Measurements from ENCODE around the gene HBG2.

HBG2 gene

GRCh38 chr11:5246772-5247471 lies 7.7 kb downstream of the HBG2 start:
- H3K79me1 ChIP-seq (ENCODE audit: low read depth, low read length) = no peaks in the 10 kb centered on the region

GRCh38 chr11:5245155-5245554 lies 9.4 kb downstream of the HBG2 start:
- H3K18ac ChIP-seq (ENCODE audit: low read length) = no peak overlapping the region
- H4K8ac ChIP-seq (ENCODE audit: low read depth, low read length) = no peak overlapping the region
- no peak overlapping the region for H3K4me2 ChIP-seq (ENCODE audit: insufficient read depth, low read length, poor library complexity, severe bottlenecking)
- no peak for DNase-seq (ENCODE audit: low spot score)
- no peaks in the 10 kb centered on the region for H3K27me3 ChIP-seq (ENCODE audit: control insufficient read depth in 3 of 3, insufficient read depth in 3 of 3, low read depth in 1 of 3, low read length in 3 of 3)
- H2AFZ ChIP-seq (ENCODE audit: low read length) = no peak overlapping the region
- H2BK12ac ChIP-seq (ENCODE audit: low read length) = no peak overlapping the region
- no peak overlapping the region for H4K91ac ChIP-seq (ENCODE audit: low read depth, low read length, poor library complexity)
- H3K4ac ChIP-seq (ENCODE audit: low read length) = no peak overlapping the region
- H3K9ac ChIP-seq (ENCODE audit: low read depth, low read length, poor library complexity) = no peak overlapping the region
- H3K27ac ChIP-seq (replicated peaks; ENCODE audit: low read length) = no peak overlapping the region
- no peak overlapping the region for H2AK5ac ChIP-seq (ENCODE audit: low read depth, low read length)
- no peak overlapping the region for H3K23ac ChIP-seq (ENCODE audit: low read depth, low read length, poor library complexity)
- no peaks in the 10 kb centered on the region for H3K36me3 ChIP-seq (replicated peaks in 1 of 2; ENCODE audit: control insufficient read depth in 2 of 2, insufficient read depth in 2 of 2, low read length in 2 of 2)
- no peak overlapping the region for H2BK5ac ChIP-seq (ENCODE audit: low read length)
- H3K9me3 ChIP-seq (replicated peaks in 1 of 2; ENCODE audit: control insufficient read depth in 2 of 2, insufficient read depth in 1 of 2, low read depth in 1 of 2, low read length in 2 of 2) = no peaks in the 10 kb centered on the region
- H2BK120ac ChIP-seq (ENCODE audit: low read depth, low read length) = no peak overlapping the region
- no peaks in the 10 kb centered on the region for H3K4me1 ChIP-seq (ENCODE audit: control insufficient read depth in 2 of 2, insufficient read depth in 1 of 2, low read depth in 1 of 2, low read length in 2 of 2)
- H3K4me3 ChIP-seq (ENCODE audit: low read length in 2 of 2) = no peak overlapping the region
- H2BK15ac ChIP-seq (ENCODE audit: low read length) = no peak overlapping the region
- no peak overlapping the region for H3K14ac ChIP-seq (ENCODE audit: low read length)
- H3K79me1 ChIP-seq (ENCODE audit: low read depth, low read length) = no peaks in the 10 kb centered on the region
- WGBS, 2 donors (ENCODE audit: extremely low coverage in 2 of 2, insufficient read length in 2 of 2, insufficient replicate concordance in 1 of 2) = no CpG with 5 or more reads among the region's 2 CpGs

More at GRCh38 chr11:5246772-5247471, 7.7 kb downstream of the HBG2 start:
- Histone ChIP-seq H3K14ac (ENCODE audit: low read length) (no peak overlapping the region), H3K4me2 (ENCODE audit: insufficient read depth, low read length, poor library complexity, severe bottlenecking) (no peak overlapping the region), H2BK15ac (ENCODE audit: low read length) (no peak overlapping the region), H2AK5ac (ENCODE audit: low read depth, low read length) (no peak overlapping the region), H3K9me3 (replicated peaks in 1 of 2; ENCODE audit: control insufficient read depth in 2 of 2, insufficient read depth in 1 of 2, low read depth in 1 of 2, low read length in 2 of 2) (no peaks in the 10 kb centered on the region), H3K27me3 (ENCODE audit: control insufficient read depth in 3 of 3, insufficient read depth in 3 of 3, low read depth in 1 of 3, low read length in 3 of 3) (no peaks in the 10 kb centered on the region), H3K27ac (replicated peaks; ENCODE audit: low read length) (no peak overlapping the region), H3K4me1 (ENCODE audit: control insufficient read depth in 2 of 2, insufficient read depth in 1 of 2, low read depth in 1 of 2, low read length in 2 of 2) (no peaks in the 10 kb centered on the region), H3K36me3 (replicated peaks in 1 of 2; ENCODE audit: control insufficient read depth in 2 of 2, insufficient read depth in 2 of 2, low read length in 2 of 2) (no peaks in the 10 kb centered on the region), H3K23ac (ENCODE audit: low read depth, low read length, poor library complexity) (no peak overlapping the region), H3K18ac (ENCODE audit: low read length) (no peak overlapping the region), H3K4ac (ENCODE audit: low read length) (no peak overlapping the region), H3K9ac (ENCODE audit: low read depth, low read length, poor library complexity) (no peak overlapping the region), H2BK5ac (ENCODE audit: low read length) (no peak overlapping the region), H4K91ac (ENCODE audit: low read depth, low read length, poor library complexity) (no peak overlapping the region), H4K8ac (ENCODE audit: low read depth, low read length) (no peak overlapping the region), H2BK120ac (ENCODE audit: low read depth, low read length) (no peak overlapping the region), H2AFZ (ENCODE audit: low read length) (no peak overlapping the region), H2BK12ac (ENCODE audit: low read length) (no peak overlapping the region), H3K4me3 (ENCODE audit: low read length in 2 of 2) (no peak overlapping the region)
- WGBS, 2 donors (ENCODE audit: extremely low coverage in 2 of 2, insufficient read length in 2 of 2, insufficient replicate concordance in 1 of 2) = no CpG with 5 or more reads among the region's 6 CpGs
- no peak for DNase-seq (ENCODE audit: low spot score)

GRCh38 chr11:5243816-5244180 lies 10.8 kb downstream of the HBG2 start:
- Histone ChIP-seq H3K23ac (ENCODE audit: low read depth, low read length, poor library complexity) (no peak overlapping the region), H3K36me3 (replicated peaks in 1 of 2; ENCODE audit: control insufficient read depth in 2 of 2, insufficient read depth in 2 of 2, low read length in 2 of 2) (no peaks in the 10 kb centered on the region), H2BK15ac (ENCODE audit: low read length) (no peak overlapping the region), H3K9ac (ENCODE audit: low read depth, low read length, poor library complexity) (no peak overlapping the region), H2BK120ac (ENCODE audit: low read depth, low read length) (no peak overlapping the region), H2AFZ (ENCODE audit: low read length) (no peak overlapping the region), H3K27me3 (ENCODE audit: control insufficient read depth in 3 of 3, insufficient read depth in 3 of 3, low read depth in 1 of 3, low read length in 3 of 3) (no peaks in the 10 kb centered on the region), H3K4ac (ENCODE audit: low read length) (no peak overlapping the region), H3K79me1 (ENCODE audit: low read depth, low read length) (no peaks in the 10 kb centered on the region), H2BK12ac (ENCODE audit: low read length) (no peak overlapping the region), H3K14ac (ENCODE audit: low read length) (no peak overlapping the region), H2AK5ac (ENCODE audit: low read depth, low read length) (no peak overlapping the region), H4K8ac (ENCODE audit: low read depth, low read length) (no peak overlapping the region), H4K91ac (ENCODE audit: low read depth, low read length, poor library complexity) (no peak overlapping the region), H3K18ac (ENCODE audit: low read length) (no peak overlapping the region), H3K4me2 (ENCODE audit: insufficient read depth, low read length, poor library complexity, severe bottlenecking) (no peak overlapping the region), H2BK5ac (ENCODE audit: low read length) (no peak overlapping the region), H3K9me3 (replicated peaks in 1 of 2; ENCODE audit: control insufficient read depth in 2 of 2, insufficient read depth in 1 of 2, low read depth in 1 of 2, low read length in 2 of 2) (no peaks in the 10 kb centered on the region), H3K4me3 (ENCODE audit: low read length in 2 of 2) (no peak overlapping the region), H3K4me1 (ENCODE audit: control insufficient read depth in 2 of 2, insufficient read depth in 1 of 2, low read depth in 1 of 2, low read length in 2 of 2) (no peaks in the 10 kb centered on the region), H3K27ac (replicated peaks; ENCODE audit: low read length) (no peak overlapping the region)
- no peak for DNase-seq (ENCODE audit: low spot score)
- WGBS, 2 donors (ENCODE audit: extremely low coverage in 2 of 2, insufficient read length in 2 of 2, insufficient replicate concordance in 1 of 2) = no CpG with 5 or more reads among the region's 4 CpGs

GRCh38 chr11:5242933-5243815 lies 11.4 kb downstream of the HBG2 start:
- Histone ChIP-seq H3K14ac (ENCODE audit: low read length) (no peak overlapping the region), H4K91ac (ENCODE audit: low read depth, low read length, poor library complexity) (no peak overlapping the region), H3K4me2 (ENCODE audit: insufficient read depth, low read length, poor library complexity, severe bottlenecking) (no peak overlapping the region), H2BK15ac (ENCODE audit: low read length) (no peak overlapping the region), H3K4me1 (ENCODE audit: control insufficient read depth in 2 of 2, insufficient read depth in 1 of 2, low read depth in 1 of 2, low read length in 2 of 2) (no peaks in the 10 kb centered on the region), H2BK5ac (ENCODE audit: low read length) (no peak overlapping the region), H3K27me3 (ENCODE audit: control insufficient read depth in 3 of 3, insufficient read depth in 3 of 3, low read depth in 1 of 3, low read length in 3 of 3) (no peaks in the 10 kb centered on the region), H2AK5ac (ENCODE audit: low read depth, low read length) (no peak overlapping the region), H3K36me3 (replicated peaks in 1 of 2; ENCODE audit: control insufficient read depth in 2 of 2, insufficient read depth in 2 of 2, low read length in 2 of 2) (no peaks in the 10 kb centered on the region), H3K18ac (ENCODE audit: low read length) (no peak overlapping the region), H4K8ac (ENCODE audit: low read depth, low read length) (no peak overlapping the region), H3K23ac (ENCODE audit: low read depth, low read length, poor library complexity) (no peak overlapping the region), H3K4me3 (ENCODE audit: low read length in 2 of 2) (no peak overlapping the region), H2BK12ac (ENCODE audit: low read length) (no peak overlapping the region), H3K27ac (replicated peaks; ENCODE audit: low read length) (no peak overlapping the region), H3K9ac (ENCODE audit: low read depth, low read length, poor library complexity) (no peak overlapping the region), H2AFZ (ENCODE audit: low read length) (no peak overlapping the region), H2BK120ac (ENCODE audit: low read depth, low read length) (no peak overlapping the region), H3K4ac (ENCODE audit: low read length) (no peak overlapping the region), H3K9me3 (replicated peaks in 1 of 2; ENCODE audit: control insufficient read depth in 2 of 2, insufficient read depth in 1 of 2, low read depth in 1 of 2, low read length in 2 of 2) (no peaks in the 10 kb centered on the region), H3K79me1 (ENCODE audit: low read depth, low read length) (no peaks in the 10 kb centered on the region)
- no peak for DNase-seq (ENCODE audit: low spot score)
- no CpG with 5 or more reads among the region's 7 CpGs for WGBS, 2 donors (ENCODE audit: extremely low coverage in 2 of 2, insufficient read length in 2 of 2, insufficient replicate concordance in 1 of 2)

All from neuronal stem cell (in vitro differentiated cells).